GM21825 (cell line): Measurements from ENCODE around the gene RFX2.
"Not testable (repeated sequence)": the region's sequence is repeated elsewhere in the genome, so short reads cannot be mapped to it uniquely, and the experiment has no call there.

Source experiments
- ATAC-seq: cut with Tn5 transposase; IDR thresholded peaks from one replicate; pipeline ENCODE4 v1.9.1; 2021; ENCODE audit warnings: mild to moderate bottlenecking, moderate library complexity; ENCODE audit not compliant: unreplicated experiment

Gene RFX2

GRCh38 chr19:5974721-5975387, 135.4 kb downstream of the RFX2 start:
- ATAC-seq, result no peak

GRCh38 chr19:5973867-5974635, 136.2 kb downstream of the RFX2 start:
- no peak for ATAC-seq

- no peak for ATAC-seq
Measured at GRCh38 chr19:5973376-5973775, 136.9 kb downstream of the RFX2 start.

GRCh38 chr19:5972355-5972731, 138.0 kb downstream of the RFX2 start:
- no peak for ATAC-seq

- no peak for ATAC-seq
Measured at GRCh38 chr19:5971714-5972354, 138.5 kb downstream of the RFX2 start.

GRCh38 chr19:5969476-5969875, 140.8 kb downstream of the RFX2 start:
- no peak for ATAC-seq

- ATAC-seq, result no peak
Measured at GRCh38 chr19:5968431-5969373, 141.6 kb downstream of the RFX2 start.

- ATAC-seq, result no peak
Measured at GRCh38 chr19:5967994-5968430, 142.3 kb downstream of the RFX2 start.

- no peak for ATAC-seq
Measured at GRCh38 chr19:5967571-5967970, 142.7 kb downstream of the RFX2 start.

GRCh38 chr19:5966941-5967340, 143.4 kb downstream of the RFX2 start:
- ATAC-seq, result no peak

- ATAC-seq, result no peak
Measured at GRCh38 chr19:5966215-5966614, 144.1 kb downstream of the RFX2 start.

- no peak for ATAC-seq
Measured at GRCh38 chr19:5964816-5965565, 145.3 kb downstream of the RFX2 start.

- ATAC-seq, result no peak
Measured at GRCh38 chr19:5963855-5964254, 146.4 kb downstream of the RFX2 start.

- not testable (repeated sequence) for ATAC-seq
Measured at GRCh38 chr19:5963259-5963658, 147.0 kb downstream of the RFX2 start.

GRCh38 chr19:5961969-5962945, 148.0 kb downstream of the RFX2 start:
- ATAC-seq, result no peak

GRCh38 chr19:5961641-5961968, 148.7 kb downstream of the RFX2 start:
- not testable (repeated sequence) for ATAC-seq

- ATAC-seq, result no peak
Measured at GRCh38 chr19:5960005-5961001, 150.0 kb downstream of the RFX2 start.
